Parathyroid adenoma (tissue), 2 donors: ENCODE measurements around the gene CCL17.

Experiments used
- H2AFZ ChIP-seq: fragments of 300-600 bp; sonication (generic); one replicate; pipeline ENCODE4 v1.7.0; 2017; ENCODE audit warnings: antibody characterized with exemption, mild to moderate bottlenecking
- H3K27ac ChIP-seq: fragments of 300-600 bp; sonication (generic); one replicate; pipeline ENCODE4 v1.7.0; 2017
- H3K27me3 ChIP-seq: fragments of 300-600 bp; sonication (generic); one replicate; pipeline ENCODE4 v1.7.0; 2017; ENCODE audit warnings: low read length; ENCODE audit not compliant: control insufficient read depth, insufficient read depth
- H3K36me3 ChIP-seq: fragments of 300-600 bp; sonication (generic); one replicate; pipeline ENCODE4 v1.7.0; 2017; ENCODE audit warnings: low read length; ENCODE audit not compliant: control insufficient read depth, insufficient read depth
- H3K4me1 ChIP-seq: fragments of 300-600 bp; sonication (generic); one replicate; pipeline ENCODE4 v1.7.0; 2017; ENCODE audit warnings: control low read depth
- H3K4me2 ChIP-seq: fragments of 300-600 bp; sonication (generic); one replicate; pipeline ENCODE4 v1.7.0; 2017; ENCODE audit warnings: low read length
- H3K4me3 ChIP-seq: fragments of 300-600 bp; sonication (generic); one replicate; pipeline ENCODE4 v1.7.0; 2017; ENCODE audit warnings: low read depth, low read length
- H3K79me2 ChIP-seq: fragments of 300-600 bp; sonication (generic); one replicate; pipeline ENCODE4 v1.7.0; 2017; ENCODE audit warnings: control low read depth
- H3K9ac ChIP-seq: fragments of 300-600 bp; sonication (generic); one replicate; pipeline ENCODE4 v1.7.0; 2017; ENCODE audit warnings: mild to moderate bottlenecking
- H3K9me3 ChIP-seq: fragments of 300-600 bp; sonication (generic); one replicate; pipeline ENCODE4 v1.7.0; 2017; ENCODE audit warnings: low read length; ENCODE audit not compliant: control insufficient read depth
- CTCF ChIP-seq: fragments of 300-600 bp; sonication (generic); IDR thresholded peaks from one replicate; pipeline ENCODE4 v1.7.0; 2017; ENCODE audit warnings: antibody characterized with exemption, mild to moderate bottlenecking
- donor health status: primary hyperparathyroidism.

Gene CCL17

DNA sequence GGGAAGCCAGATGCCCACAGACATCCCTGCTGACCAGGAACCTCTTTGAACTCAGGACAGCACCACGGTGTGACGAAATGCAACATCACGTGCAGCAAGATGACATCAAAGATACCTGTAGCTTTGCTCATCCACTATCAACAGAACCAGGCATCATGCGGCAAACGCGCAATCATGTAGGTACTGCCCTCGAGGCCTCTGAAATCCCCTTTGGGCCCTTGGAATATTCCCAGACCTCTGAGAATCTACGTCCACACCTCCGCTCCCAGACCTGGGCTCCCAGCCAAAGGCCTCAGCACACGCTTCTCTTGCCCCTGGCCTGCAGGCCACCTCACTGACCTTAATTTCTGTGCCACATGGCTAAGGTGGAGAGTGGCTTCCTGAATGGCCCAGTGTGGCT, 25.0 kb upstream of the CCL17 start:
- TF ChIP-seq CTCF, result no peak
- no peak overlapping the region for H3K9ac ChIP-seq

DNA sequence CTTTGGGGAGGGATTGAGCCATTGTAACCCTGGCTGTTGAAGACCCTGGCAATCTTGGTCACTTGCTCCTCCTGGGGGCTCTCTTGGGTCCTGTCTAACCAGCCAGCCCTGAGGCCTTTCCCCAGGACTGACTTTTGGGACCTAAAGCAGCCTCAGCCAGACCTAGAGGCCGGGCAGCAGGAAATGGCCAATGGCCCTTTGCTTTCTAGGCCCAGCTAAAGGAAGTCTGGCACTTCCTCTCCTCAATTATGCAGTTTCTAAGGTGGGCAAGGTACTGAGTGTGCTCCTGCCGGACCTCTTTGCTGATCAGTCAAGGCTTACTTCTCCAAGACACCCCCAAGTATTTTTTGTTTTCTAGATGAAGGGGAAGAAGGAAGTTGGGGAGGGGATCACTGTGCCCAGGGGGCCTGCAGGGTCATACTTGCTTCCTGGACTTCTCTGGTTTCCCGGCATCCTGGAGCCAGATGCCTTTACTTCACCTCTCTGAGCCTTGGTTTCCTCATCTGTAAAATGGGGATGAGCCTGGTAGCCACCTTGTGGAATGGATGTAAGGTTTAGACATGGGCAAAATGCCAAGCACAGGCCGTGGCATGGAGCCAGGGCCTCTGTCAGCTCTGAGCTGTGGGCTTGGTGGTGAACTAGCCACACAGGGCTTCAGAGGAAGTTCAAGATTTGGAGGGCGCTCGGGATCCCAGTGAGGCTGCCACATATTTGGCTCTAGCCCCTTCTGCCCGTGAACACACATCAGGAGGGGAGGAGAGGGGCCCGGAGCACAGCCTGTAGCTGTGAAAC, 23.7 kb upstream of the CCL17 start:
- H3K9me3 ChIP-seq, result no peaks in the 10 kb centered on the region
- H3K4me2 ChIP-seq, result no peak overlapping the region
- no peaks in the 10 kb centered on the region for H3K36me3 ChIP-seq
- H3K4me1 ChIP-seq, result no peaks in the 10 kb centered on the region
- TF ChIP-seq CTCF, result no peak
- no peak overlapping the region for H3K27ac ChIP-seq
- no peak overlapping the region for H2AFZ ChIP-seq
- no peaks in the 10 kb centered on the region for H3K27me3 ChIP-seq
- no peak overlapping the region for H3K9ac ChIP-seq
- H3K4me3 ChIP-seq, result no peak overlapping the region
- no peaks in the 10 kb centered on the region for H3K79me2 ChIP-seq

More for the DNA sequence above, 25.0 kb upstream of the CCL17 start:
- no peaks in the 10 kb centered on the region for H3K27me3 ChIP-seq
- no peaks in the 10 kb centered on the region for H3K36me3 ChIP-seq
- H2AFZ ChIP-seq, result no peak overlapping the region
- no peaks in the 10 kb centered on the region for H3K9me3 ChIP-seq
- no peak overlapping the region for H3K4me3 ChIP-seq
- H3K79me2 ChIP-seq, result no peaks in the 10 kb centered on the region
- no peak overlapping the region for H3K4me2 ChIP-seq
- no peak overlapping the region for H3K27ac ChIP-seq
- H3K4me1 ChIP-seq, result no peaks in the 10 kb centered on the region

DNA sequence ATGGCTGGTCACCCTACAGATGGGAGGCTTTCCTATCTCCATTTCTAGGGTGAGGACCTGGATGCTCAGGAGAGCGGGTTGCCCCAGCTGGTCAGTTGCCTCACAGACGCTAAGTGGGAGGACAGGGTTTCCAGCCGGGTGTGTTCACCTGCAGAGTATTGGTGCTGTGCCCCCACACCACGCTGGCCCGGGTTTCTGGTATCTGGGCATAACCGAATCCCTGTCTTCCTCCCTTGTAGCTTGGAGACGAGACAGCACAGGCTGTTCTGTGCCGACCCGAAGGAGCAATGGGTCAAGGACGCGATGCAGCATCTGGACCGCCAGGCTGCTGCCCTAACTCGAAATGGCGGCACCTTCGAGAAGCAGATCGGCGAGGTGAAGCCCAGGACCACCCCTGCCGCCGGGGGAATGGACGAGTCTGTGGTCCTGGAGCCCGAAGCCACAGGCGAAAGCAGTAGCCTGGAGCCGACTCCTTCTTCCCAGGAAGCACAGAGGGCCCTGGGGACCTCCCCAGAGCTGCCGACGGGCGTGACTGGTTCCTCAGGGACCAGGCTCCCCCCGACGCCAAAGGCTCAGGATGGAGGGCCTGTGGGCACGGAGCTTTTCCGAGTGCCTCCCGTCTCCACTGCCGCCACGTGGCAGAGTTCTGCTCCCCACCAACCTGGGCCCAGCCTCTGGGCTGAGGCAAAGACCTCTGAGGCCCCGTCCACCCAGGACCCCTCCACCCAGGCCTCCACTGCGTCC, 22.6 kb upstream of the CCL17 start:
- Histone ChIP-seq H3K9me3 (no peaks in the 10 kb centered on the region), H3K4me1 (no peaks in the 10 kb centered on the region)
- no peak for TF ChIP-seq CTCF

GRCh38 chr16:57382535-57383275, 21.9 kb upstream of the CCL17 start:
- no peaks in the 10 kb centered on the region for H3K4me1 ChIP-seq
- no peak overlapping the region for H3K27ac ChIP-seq
- no peak overlapping the region for H3K4me2 ChIP-seq
- H3K36me3 ChIP-seq, result no peaks in the 10 kb centered on the region
- H3K9me3 ChIP-seq, result no peaks in the 10 kb centered on the region
- no peaks in the 10 kb centered on the region for H3K27me3 ChIP-seq
- no peak overlapping the region for H3K9ac ChIP-seq
- H2AFZ ChIP-seq, result no peak overlapping the region
- H3K4me3 ChIP-seq, result no peak overlapping the region
- no peak for TF ChIP-seq CTCF
- H3K79me2 ChIP-seq, result no peaks in the 10 kb centered on the region

More for the DNA sequence above, 22.6 kb upstream of the CCL17 start:
- Histone ChIP-seq H3K4me3 (no peak overlapping the region), H3K36me3 (no peaks in the 10 kb centered on the region), H3K27ac (no peak overlapping the region), H3K79me2 (no peaks in the 10 kb centered on the region), H3K9ac (no peak overlapping the region), H3K4me2 (no peak overlapping the region), H3K27me3 (no peaks in the 10 kb centered on the region), H2AFZ (no peak overlapping the region)
